ENCODE results near the gene KRTAP21-2.

The KRTAP21-2 gene

GRCh38 chr21:30714946-30715345 is 32.1 kb downstream of the KRTAP21-2 start:
- no peak overlapping the region for H2AFZ ChIP-seq (ENCODE audit: low read depth, low read length)
- no peaks in the 10 kb centered on the region for H3K9me3 ChIP-seq (ENCODE audit: low read length)
- no peaks in the 10 kb centered on the region for H3K36me3 ChIP-seq (ENCODE audit: insufficient read depth, low read length)
- no peaks in the 10 kb centered on the region for H3K4me1 ChIP-seq (ENCODE audit: insufficient read depth, low read length)
- no peaks in the 10 kb centered on the region for H3K27me3 ChIP-seq (ENCODE audit: insufficient read depth, low read length)
- H3K4me3 ChIP-seq (ENCODE audit: low read length), result no peak overlapping the region

DNA sequence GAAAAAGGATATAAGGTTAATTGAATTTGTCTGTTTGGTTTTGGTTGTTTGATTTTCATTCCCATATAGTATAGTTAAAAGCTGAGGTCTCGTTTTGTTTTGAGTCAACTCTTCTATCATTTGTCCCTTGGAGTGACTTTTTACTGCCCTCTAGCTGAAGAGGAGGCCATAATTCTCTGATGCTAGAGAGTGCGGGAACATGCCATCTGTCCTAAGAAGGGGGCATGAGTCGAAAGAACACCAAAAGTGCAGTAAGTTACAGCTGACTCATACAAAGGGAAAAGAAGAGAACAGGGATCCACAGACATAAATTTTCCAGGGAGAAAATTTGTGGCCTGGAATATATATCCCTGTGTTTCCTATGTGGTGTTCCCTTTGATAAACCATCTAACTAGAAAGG is 32.6 kb downstream of the KRTAP21-2 start:
- no peaks in the 10 kb centered on the region for H3K9me3 ChIP-seq (ENCODE audit: low read length)
- no peaks in the 10 kb centered on the region for H3K27me3 ChIP-seq (ENCODE audit: insufficient read depth, low read length)
- no peaks in the 10 kb centered on the region for H3K36me3 ChIP-seq (ENCODE audit: insufficient read depth, low read length)
- H3K4me3 ChIP-seq (ENCODE audit: low read length), result no peak overlapping the region
- no peaks in the 10 kb centered on the region for H3K4me1 ChIP-seq (ENCODE audit: insufficient read depth, low read length)
- H2AFZ ChIP-seq (ENCODE audit: low read depth, low read length), result no peak overlapping the region

GRCh38 chr21:30713766-30714165 is 33.3 kb downstream of the KRTAP21-2 start:
- Histone ChIP-seq H3K27me3 (ENCODE audit: insufficient read depth, low read length) (no peaks in the 10 kb centered on the region), H3K4me1 (ENCODE audit: insufficient read depth, low read length) (no peaks in the 10 kb centered on the region)

GRCh38 chr21:30710499-30710898 is 36.6 kb downstream of the KRTAP21-2 start:
- no peak overlapping the region for H2AFZ ChIP-seq (ENCODE audit: low read depth, low read length)
- no peaks in the 10 kb centered on the region for H3K4me1 ChIP-seq (ENCODE audit: insufficient read depth, low read length)
- no peaks in the 10 kb centered on the region for H3K36me3 ChIP-seq (ENCODE audit: insufficient read depth, low read length)
- H3K4me3 ChIP-seq (ENCODE audit: low read length), result no peak overlapping the region
- no peaks in the 10 kb centered on the region for H3K27me3 ChIP-seq (ENCODE audit: insufficient read depth, low read length)
- H3K9me3 ChIP-seq (ENCODE audit: low read length), result no peaks in the 10 kb centered on the region

More at GRCh38 chr21:30713766-30714165, 33.3 kb downstream of the KRTAP21-2 start:
- H3K9me3 ChIP-seq (ENCODE audit: low read length), result no peaks in the 10 kb centered on the region
- H3K36me3 ChIP-seq (ENCODE audit: insufficient read depth, low read length), result no peaks in the 10 kb centered on the region
- H2AFZ ChIP-seq (ENCODE audit: low read depth, low read length), result no peak overlapping the region
- H3K4me3 ChIP-seq (ENCODE audit: low read length), result no peak overlapping the region

GRCh38 chr21:30707409-30707808 is 39.6 kb downstream of the KRTAP21-2 start:
- H3K4me3 ChIP-seq (ENCODE audit: low read length), result no peak overlapping the region
- no peaks in the 10 kb centered on the region for H3K27me3 ChIP-seq (ENCODE audit: insufficient read depth, low read length)
- no peak overlapping the region for H2AFZ ChIP-seq (ENCODE audit: low read depth, low read length)
- no peaks in the 10 kb centered on the region for H3K9me3 ChIP-seq (ENCODE audit: low read length)
- no peaks in the 10 kb centered on the region for H3K4me1 ChIP-seq (ENCODE audit: insufficient read depth, low read length)
- H3K36me3 ChIP-seq (ENCODE audit: insufficient read depth, low read length), result no peaks in the 10 kb centered on the region
